GM12801 (cell line): ENCODE results near the gene PAGR1.
A peak's percentile ranks its signal among the peaks of the same experiment; 100 is the strongest.

Source experiments
- CTCF ChIP-seq: IDR thresholded peaks from one replicate; pipeline ENCODE4 v1.5.1; 2011; ENCODE audit warnings: control low read depth; ENCODE audit not compliant: insufficient read length; ENCODE audit errors: extremely low read depth

PAGR1 gene

GRCh38 chr16:29858974-29859373 is 43.0 kb downstream of the PAGR1 start:
- no peak for TF ChIP-seq CTCF

GRCh38 chr16:29860218-29860617 is 44.3 kb downstream of the PAGR1 start:
- no peak for TF ChIP-seq CTCF

- TF ChIP-seq CTCF: no peak
These were observed 46.5 kb downstream of the PAGR1 start for GRCh38 chr16:29862383-29862883.

- peak; percentile 62 for TF ChIP-seq CTCF
These were observed 47.1 kb downstream of the PAGR1 start, which contains the start of gene CDIPT for GRCh38 chr16:29862884-29863668. Gene CDIPT (minus strand): TSS chr16:29863226. CDS start chr16:29862857, 369 bp downstream.

- TF ChIP-seq CTCF: no peak
These were observed 47.7 kb downstream of the PAGR1 start for GRCh38 chr16:29863669-29863984.

- no peak for TF ChIP-seq CTCF
These were observed 48.3 kb downstream of the PAGR1 start for GRCh38 chr16:29864205-29864604.

- TF ChIP-seq CTCF: no peak
These were observed 52.6 kb downstream of the PAGR1 start for GRCh38 chr16:29868396-29869009.
